ENCODE results near the gene TRAPPC2B.

DNA sequence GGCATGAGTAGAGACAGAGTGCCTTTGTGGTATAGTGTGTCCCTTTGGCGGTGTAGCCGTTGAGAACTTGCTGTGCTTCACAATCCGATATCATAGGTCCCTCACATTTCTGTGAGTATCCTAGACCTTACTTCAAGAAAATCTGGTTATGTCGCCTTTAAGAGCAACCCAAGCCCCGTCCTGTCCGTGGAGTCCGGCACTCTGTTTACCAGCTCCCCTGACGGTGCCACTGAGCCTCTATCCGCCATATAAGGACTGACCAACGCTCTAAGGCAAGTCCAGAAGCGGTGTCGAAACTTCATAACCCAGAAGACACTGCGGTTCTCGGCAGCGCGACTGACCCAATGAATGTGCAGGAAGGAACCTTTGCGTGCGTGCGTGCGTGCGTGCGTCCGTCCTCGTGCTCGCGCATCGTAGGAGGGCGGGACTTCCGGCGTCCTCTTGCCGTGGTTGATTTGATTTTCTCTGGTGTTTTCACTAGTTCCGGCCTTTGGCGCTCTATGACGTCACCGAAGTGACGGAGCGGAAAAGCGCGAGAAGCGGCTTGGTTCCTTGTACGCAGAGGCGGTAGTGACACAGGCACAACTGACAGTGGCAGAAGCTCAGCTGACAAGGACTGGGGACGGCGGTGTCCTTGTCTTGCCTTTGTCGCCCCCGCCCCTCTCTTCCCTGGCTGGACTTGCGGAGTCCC lies at the start of gene TRAPPC2B, which contains the start of gene ZNF547:
- no peak for TF ChIP-seq EZH2 (IDR thresholded peaks at IDR 0.05; ENCODE audit: low read length, unreplicated experiment)
- TF ChIP-seq, protein P1, sequence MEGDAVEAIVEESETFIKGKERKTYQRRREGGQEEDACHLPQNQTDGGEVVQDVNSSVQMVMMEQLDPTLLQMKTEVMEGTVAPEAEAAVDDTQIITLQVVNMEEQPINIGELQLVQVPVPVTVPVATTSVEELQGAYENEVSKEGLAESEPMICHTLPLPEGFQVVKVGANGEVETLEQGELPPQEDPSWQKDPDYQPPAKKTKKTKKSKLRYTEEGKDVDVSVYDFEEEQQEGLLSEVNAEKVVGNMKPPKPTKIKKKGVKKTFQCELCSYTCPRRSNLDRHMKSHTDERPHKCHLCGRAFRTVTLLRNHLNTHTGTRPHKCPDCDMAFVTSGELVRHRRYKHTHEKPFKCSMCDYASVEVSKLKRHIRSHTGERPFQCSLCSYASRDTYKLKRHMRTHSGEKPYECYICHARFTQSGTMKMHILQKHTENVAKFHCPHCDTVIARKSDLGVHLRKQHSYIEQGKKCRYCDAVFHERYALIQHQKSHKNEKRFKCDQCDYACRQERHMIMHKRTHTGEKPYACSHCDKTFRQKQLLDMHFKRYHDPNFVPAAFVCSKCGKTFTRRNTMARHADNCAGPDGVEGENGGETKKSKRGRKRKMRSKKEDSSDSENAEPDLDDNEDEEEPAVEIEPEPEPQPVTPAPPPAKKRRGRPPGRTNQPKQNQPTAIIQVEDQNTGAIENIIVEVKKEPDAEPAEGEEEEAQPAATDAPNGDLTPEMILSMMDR (conservative IDR thresholded peaks at IDR 0.05; ENCODE audit: low read depth, low read length), result no peak

Data from PC-3 (cell line).